Tibial nerve (tissue), 4 donors: ENCODE data around the gene C6orf47.

Experiments used
- CTCF ChIP-seq, 5 experiments: fragments of 200-600 bp in 3 of 5; fragments of 450-650 bp in 2 of 5; sonication (generic) in 3 of 5; IDR thresholded peaks; one replicate each; pipeline ENCODE4 v1.5.1; 2016 to 2019; ENCODE audit warnings: antibody characterized with exemption in 5 of 5, mild to moderate bottlenecking in 3 of 5, moderate library complexity in 2 of 5
- EP300 ChIP-seq, 2 donors: sonication (generic); formaldehyde crosslinking; IDR thresholded peaks; one replicate each; pipeline ENCODE4 v1.6.1; 2017; ENCODE audit warnings: antibody characterized with exemption in 2 of 2, mild to moderate bottlenecking in 1 of 2
- POLR2A ChIP-seq, 2 donors: fragments of 450-650 bp; IDR thresholded peaks; one replicate each; pipeline ENCODE4 v1.6.1; 2017; ENCODE audit warnings: antibody characterized with exemption in 2 of 2, mild to moderate bottlenecking in 2 of 2, moderate library complexity in 2 of 2

- TF ChIP-seq CTCF (IDR thresholded peaks at IDR 0.05) (no peak), EP300 (IDR thresholded peaks at IDR 0.05) (no peak), POLR2A (IDR thresholded peaks at IDR 0.05) (no peak)
Observed at GRCh38 chr6:31609519-31610406, 50.8 kb downstream of the C6orf47 start.
